ENCODE results near the gene TSPO2.

- no peak for TF ChIP-seq EP300 (IDR thresholded peaks at IDR 0.05)
- TF ChIP-seq CTCF (IDR thresholded peaks at IDR 0.05) = no peak
- no peak for TF ChIP-seq POLR2A (IDR thresholded peaks at IDR 0.05)
Observed at GRCh38 chr6:41025966-41026530, 16.2 kb upstream of the TSPO2 start.

Measured in tibial nerve (tissue), 4 donors.